ENCODE results near the gene RAMP1. TPM values are rescaled to one million over a fixed set of nuclear protein-coding genes. Genes with fewer than 3 reads are reported as not detected.
"Not testable (repeated sequence)": the region's sequence is repeated elsewhere in the genome, so short reads cannot be mapped to it uniquely, and the experiment has no call there.

RAMP1 gene
- polyA plus RNA-seq, 3 donors from 2014 or later = 70.8 to 292 (median 96.5) TPM

DNA sequence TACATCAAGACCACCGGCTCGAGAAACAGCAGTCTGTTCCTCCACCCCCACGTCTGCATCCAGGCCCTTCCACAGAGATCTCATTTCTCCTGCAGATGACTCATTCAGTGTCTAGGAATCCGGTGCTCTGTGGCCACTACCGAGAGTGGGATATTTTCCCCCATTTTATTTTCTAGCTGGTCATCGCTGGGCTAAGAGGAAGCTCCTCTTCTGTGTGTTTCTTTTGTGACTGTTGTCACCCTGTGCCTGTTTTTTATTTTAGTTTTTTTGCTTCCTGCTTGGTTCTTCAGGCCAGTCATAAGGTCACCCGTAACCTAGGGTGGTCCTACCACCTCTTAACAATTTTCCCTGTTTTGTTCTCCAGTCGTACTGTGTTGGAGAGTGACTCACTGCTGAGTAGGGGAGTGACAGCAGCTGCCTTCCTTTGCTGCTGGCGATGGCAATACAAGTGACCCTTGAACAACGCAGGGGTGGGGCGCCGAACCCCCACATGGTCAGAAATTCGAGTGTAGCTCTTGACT is 6.7 kb downstream of the RAMP1 start:
- H3K9me3 Mint-ChIP-seq = no peaks in the 10 kb centered on the region
- H3K4me1 Mint-ChIP-seq = peaks cover 17 to 30% of the 10 kb centered on the region in 2 donors
- no peaks in the 10 kb centered on the region for H3K36me3 Mint-ChIP-seq
- H3K4me3 Mint-ChIP-seq = no peak overlapping the region
- H3K27me3 Mint-ChIP-seq (ENCODE audit: low read depth in 3 of 3) = peaks cover 3 to 4% (median 3%) of the 10 kb centered on the region in 3 donors
- peak overlapping the region in 5 of 6 donors; percentile 17 to 76 (median 46) for H3K27ac Mint-ChIP-seq
- no peak for DNase-seq

DNA sequence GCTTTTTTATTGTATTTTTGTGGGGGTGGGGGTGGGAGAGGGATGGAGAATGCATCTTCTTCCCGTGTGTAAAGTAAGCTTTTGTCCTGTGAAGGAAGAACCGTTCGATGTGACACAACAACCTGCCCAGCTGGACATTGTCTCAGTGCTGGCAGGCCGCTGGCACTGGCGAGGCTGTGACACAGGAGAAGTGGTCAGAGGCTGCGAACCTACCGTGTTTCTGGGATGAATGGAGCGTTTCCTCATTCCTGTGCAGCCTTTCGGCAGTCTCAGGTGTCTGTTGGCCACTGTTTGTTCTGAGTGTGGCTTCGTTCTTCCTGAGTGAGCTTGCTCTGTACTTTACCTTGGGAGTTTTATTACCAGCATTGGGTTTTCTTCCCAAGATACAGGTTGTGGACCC is 8.0 kb downstream of the RAMP1 start:
- peak overlapping the region in 2 of 6 donors; percentile 1 to 42 for H3K27ac Mint-ChIP-seq
- peaks cover 19 to 35% of the 10 kb centered on the region in 2 donors for H3K4me1 Mint-ChIP-seq
- H3K4me3 Mint-ChIP-seq = no peak overlapping the region
- no peak for DNase-seq
- peaks cover 3 to 5% (median 5%) of the 10 kb centered on the region in 3 donors for H3K27me3 Mint-ChIP-seq (ENCODE audit: low read depth in 3 of 3)
- no peaks in the 10 kb centered on the region for H3K9me3 Mint-ChIP-seq
- H3K36me3 Mint-ChIP-seq = no peaks in the 10 kb centered on the region

DNA sequence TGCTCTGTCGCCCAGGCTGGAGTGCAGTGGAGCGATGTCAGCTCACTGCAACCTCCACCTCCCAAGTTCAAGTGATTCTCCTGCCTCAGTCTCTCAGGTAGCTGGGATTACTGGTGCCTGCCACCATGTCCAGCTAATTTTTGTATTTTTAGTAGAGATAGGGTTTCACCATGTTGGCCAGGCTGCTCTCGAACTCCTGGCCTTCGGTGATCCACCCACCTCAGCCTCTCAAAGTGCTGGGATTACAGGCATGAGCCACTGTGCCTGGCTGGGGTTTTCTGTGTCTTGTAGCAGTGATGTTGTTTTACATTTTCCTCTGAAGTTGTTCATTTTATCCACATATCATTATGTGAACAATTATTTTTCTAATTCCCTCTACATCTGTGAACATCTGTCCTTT is 8.7 kb downstream of the RAMP1 start:
- Mint-ChIP-seq H3K4me1 (peaks cover 19 to 35% of the 10 kb centered on the region in 2 donors), H3K27ac (peak overlapping the region in 2 of 6 donors; percentile 32 to 41)
- not testable (repeated sequence) for H3K36me3 Mint-ChIP-seq; H3K27me3 Mint-ChIP-seq (ENCODE audit: low read depth in 3 of 3); DNase-seq; H3K4me3 Mint-ChIP-seq; H3K9me3 Mint-ChIP-seq

DNA sequence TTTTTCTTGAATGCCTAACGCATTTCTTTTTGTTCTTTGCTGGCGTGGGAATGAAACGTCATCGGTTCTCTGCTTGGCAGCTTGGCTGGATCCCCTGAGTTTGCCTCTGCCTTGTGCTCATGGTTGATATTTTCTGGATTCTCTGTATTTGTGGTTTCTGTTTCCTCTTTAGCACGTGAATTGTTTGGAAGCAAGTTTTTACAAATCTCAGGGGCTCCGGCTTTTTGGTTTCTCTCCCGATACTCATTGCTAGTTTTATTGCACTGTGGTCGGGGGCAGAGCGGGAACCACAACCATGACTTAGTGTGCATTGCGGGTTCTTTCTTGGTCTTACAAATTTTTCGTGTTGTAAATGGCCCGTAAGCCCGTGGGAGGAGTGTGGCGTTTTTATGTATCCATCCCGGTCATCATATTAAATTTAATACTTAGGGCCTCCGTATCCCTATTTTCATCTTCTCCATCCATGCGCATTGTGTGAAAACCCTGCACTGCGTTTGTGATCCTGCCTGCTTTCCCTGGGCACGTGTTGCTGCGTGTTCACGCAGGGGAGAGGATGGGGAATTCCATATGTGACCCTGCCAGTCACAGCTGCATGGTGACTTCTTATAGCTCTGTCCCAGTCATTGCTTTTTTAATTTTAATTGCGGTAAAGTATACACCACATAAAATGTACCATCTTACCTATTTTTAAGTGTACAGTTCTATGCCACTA is 9.4 kb downstream of the RAMP1 start:
- Mint-ChIP-seq H3K27me3 (ENCODE audit: low read depth in 3 of 3) (peaks cover 3 to 7% (median 5%) of the 10 kb centered on the region in 3 donors), H3K27ac (peak overlapping the region in 3 of 6 donors; percentile 37 to 84 (median 41)), H3K4me1 (peaks cover 26 to 42% of the 10 kb centered on the region in 2 donors), H3K4me3 (peak overlapping the region in 3 of 5 donors; percentile 23 to 51 (median 51)), H3K9me3 (no peaks in the 10 kb centered on the region), H3K36me3 (no peaks in the 10 kb centered on the region)
- DNase-seq = no peak

DNA sequence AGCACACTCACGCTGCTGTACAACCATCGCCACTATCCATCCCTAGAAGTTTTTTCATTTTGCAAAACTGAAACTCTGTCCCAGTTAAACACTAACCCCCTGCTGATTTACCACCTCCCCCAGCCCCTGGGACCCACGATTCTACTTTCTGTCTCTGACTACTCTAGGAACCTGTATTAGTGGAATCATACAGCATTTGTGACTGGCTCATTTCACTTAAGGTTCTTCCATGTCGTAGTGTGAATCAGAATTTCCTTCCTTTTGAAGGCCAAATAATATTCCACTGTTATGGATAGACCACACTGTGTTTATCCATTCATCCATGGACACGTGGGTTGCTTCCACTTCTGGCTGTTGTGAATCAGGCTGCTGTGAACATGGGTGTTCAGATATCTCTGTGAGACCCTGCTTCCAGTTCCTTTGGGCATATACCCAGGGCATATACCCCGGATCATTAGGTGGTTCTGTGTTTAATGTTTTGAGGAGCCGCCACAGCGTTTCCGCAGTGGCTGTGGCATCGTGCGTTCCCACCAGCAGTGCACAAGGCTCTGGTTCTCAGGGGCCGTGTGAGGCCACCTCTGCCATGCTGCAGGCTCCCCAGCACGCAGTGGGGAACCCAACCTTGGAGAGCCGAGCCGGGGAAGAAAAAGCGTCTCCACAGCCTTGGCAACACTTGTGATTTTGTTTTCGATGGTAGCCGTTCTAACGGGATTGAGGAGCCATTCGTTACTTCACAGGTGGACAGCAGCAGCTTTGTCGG is 10.1 kb downstream of the RAMP1 start:
- Mint-ChIP-seq H3K4me1 (peaks cover 28 to 44% of the 10 kb centered on the region in 2 donors), H3K4me3 (peak overlapping the region in 2 of 5 donors; percentile 3 to 51), H3K27ac (peak overlapping the region in 1 of 6 donors; percentile 41), H3K9me3 (no peaks in the 10 kb centered on the region), H3K27me3 (ENCODE audit: low read depth in 3 of 3) (peaks cover 3 to 7% (median 5%) of the 10 kb centered on the region in 3 donors), H3K36me3 (no peaks in the 10 kb centered on the region)
- no peak for DNase-seq

DNA sequence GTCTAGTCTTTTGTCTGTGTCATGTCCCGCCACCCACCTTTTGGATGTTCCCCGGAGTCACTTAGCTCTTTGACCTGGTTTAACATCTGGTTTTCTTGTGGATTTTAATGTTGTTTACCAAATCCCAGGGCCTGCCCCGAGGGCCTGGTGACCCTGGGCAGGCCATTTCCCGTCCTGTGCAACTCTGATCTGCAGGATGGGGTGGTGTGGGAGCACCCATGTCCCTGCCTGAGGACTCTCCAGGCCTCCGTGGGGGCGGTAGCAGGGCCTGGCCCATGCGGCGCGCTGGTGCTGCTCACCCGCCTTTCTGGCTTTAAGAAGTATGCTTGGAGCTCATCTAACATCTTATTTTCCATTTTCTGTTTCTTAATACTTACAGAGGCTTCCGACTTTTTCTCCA is 10.7 kb downstream of the RAMP1 start:
- no peaks in the 10 kb centered on the region for H3K9me3 Mint-ChIP-seq
- peaks cover 28 to 44% of the 10 kb centered on the region in 2 donors for H3K4me1 Mint-ChIP-seq
- H3K4me3 Mint-ChIP-seq = no peak overlapping the region
- H3K36me3 Mint-ChIP-seq = no peaks in the 10 kb centered on the region
- peaks cover 3 to 7% (median 5%) of the 10 kb centered on the region in 3 donors for H3K27me3 Mint-ChIP-seq (ENCODE audit: low read depth in 3 of 3)
- DNase-seq = no peak
- H3K27ac Mint-ChIP-seq = peak overlapping the region in 1 of 6 donors; percentile 8

DNA sequence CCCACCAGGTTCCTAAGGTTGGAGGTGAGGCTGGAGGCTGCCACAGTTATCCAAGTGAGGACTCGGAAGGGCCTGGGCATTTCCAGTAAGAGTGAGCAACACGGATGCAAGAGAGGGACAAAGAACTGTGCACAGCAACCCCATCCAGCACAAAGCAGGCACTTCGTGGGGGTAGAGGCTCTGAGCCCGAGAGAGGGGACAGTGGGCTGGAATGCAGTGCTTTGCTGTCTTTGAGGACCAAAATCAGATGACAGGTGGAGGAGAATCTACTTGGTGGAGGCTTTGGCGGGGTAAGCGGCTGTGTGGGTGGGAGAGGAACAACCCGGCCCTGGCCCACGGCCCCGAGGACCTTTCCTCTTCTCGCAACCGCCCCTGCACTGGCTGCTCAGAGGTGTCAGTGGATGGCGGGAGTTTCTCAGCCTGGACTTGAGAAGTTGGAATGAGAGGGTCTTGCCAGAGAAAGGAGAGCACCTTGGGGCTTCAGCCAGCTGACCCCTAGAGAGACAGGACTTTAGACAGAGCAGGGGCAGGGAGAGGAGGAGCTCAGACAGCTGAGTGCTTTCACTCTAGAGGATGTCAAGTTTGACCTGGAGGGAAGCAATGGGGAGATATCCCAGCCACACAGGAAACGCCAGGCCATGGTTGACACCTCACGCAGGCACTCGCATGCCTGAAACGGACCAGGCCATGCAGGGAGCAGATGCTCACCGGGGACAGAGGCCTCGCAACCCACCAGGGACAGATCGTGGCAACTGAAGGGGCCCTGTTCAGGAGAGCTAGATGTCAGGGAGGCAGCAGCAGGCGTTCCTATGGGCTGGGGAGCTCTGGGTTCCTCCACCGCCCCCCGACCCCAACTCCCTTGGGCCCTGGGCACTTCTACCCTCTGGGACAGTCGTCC is 11.6 kb downstream of the RAMP1 start:
- Mint-ChIP-seq H3K36me3 (no peaks in the 10 kb centered on the region), H3K4me3 (peak overlapping the region in 1 of 5 donors; percentile 34), H3K4me1 (peaks cover 28 to 44% of the 10 kb centered on the region in 2 donors), H3K27ac (peak overlapping the region in 5 of 6 donors; percentile 3 to 50 (median 17)), H3K9me3 (no peaks in the 10 kb centered on the region), H3K27me3 (ENCODE audit: low read depth in 3 of 3) (peaks cover 3 to 7% (median 5%) of the 10 kb centered on the region in 3 donors)
- DNase-seq = no peak

DNA sequence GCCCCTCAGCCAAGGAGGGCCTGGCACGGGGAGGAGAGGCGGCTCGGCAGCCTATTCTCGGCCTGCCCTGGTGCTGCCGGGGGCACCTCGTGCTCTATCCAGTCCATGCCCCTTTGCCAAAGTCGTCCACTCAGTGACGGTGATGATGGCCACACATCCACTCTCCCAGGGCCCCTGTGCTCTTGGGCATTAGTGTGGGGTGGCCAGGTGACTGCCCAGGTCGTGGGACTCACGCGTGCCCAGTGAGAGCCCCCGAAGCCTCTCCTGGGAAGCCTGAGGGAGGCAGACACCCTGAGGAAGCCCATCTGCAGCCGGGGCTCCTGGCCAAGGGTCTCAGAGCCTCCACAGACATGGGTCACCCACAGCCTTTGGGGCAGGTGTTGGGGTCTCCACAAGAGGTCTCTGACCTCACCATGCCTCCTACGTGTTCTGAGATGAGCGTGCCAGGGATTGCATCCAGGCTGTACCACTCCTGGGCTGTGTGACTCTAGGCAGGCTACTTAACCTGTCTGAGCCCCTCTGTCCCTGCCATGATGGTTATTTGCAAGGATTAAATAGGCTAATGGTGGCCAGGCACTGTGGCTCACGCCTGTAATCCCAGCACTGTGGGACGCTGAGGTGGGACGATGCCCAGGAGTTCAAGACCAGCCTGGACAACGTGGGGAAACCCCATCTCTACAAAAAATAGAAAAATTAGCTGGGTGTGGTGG is 12.9 kb downstream of the RAMP1 start:
- no peak for DNase-seq
- Mint-ChIP-seq H3K36me3 (no peaks in the 10 kb centered on the region), H3K4me3 (no peak overlapping the region), H3K9me3 (no peaks in the 10 kb centered on the region), H3K4me1 (peaks cover 28 to 41% of the 10 kb centered on the region in 2 donors), H3K27ac (no peak overlapping the region), H3K27me3 (ENCODE audit: low read depth in 3 of 3) (peaks cover 3 to 7% (median 6%) of the 10 kb centered on the region in 3 donors)

DNA sequence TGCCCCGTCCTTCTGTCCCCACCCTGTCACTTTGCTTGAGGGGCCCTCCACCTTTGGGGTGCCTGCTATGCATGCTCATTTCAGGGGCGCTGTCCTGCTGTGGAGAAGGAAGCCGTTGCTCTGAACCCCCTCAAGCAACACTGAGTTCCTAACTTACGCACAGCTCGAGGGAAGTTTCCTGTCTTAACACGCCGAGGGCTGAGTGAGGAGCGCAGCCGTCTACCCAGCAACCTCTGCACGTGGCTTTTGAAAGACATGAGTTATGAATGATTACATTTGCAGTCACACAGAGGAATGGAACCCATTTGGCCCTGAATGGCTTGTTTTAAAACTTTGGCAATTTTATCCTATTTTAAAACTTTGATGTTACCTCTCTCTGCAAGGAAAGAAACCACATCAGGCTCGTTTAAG is 14.0 kb downstream of the RAMP1 start:
- DNase-seq = no peak
- Mint-ChIP-seq H3K36me3 (no peaks in the 10 kb centered on the region), H3K27ac (peak overlapping the region in 5 of 6 donors; percentile 39 to 78 (median 49)), H3K9me3 (no peaks in the 10 kb centered on the region), H3K27me3 (ENCODE audit: low read depth in 3 of 3) (peaks cover 3 to 7% (median 7%) of the 10 kb centered on the region in 3 donors), H3K4me3 (peak overlapping the region in 2 of 5 donors; percentile 13 to 36), H3K4me1 (peaks cover 28 to 39% of the 10 kb centered on the region in 2 donors)

DNA sequence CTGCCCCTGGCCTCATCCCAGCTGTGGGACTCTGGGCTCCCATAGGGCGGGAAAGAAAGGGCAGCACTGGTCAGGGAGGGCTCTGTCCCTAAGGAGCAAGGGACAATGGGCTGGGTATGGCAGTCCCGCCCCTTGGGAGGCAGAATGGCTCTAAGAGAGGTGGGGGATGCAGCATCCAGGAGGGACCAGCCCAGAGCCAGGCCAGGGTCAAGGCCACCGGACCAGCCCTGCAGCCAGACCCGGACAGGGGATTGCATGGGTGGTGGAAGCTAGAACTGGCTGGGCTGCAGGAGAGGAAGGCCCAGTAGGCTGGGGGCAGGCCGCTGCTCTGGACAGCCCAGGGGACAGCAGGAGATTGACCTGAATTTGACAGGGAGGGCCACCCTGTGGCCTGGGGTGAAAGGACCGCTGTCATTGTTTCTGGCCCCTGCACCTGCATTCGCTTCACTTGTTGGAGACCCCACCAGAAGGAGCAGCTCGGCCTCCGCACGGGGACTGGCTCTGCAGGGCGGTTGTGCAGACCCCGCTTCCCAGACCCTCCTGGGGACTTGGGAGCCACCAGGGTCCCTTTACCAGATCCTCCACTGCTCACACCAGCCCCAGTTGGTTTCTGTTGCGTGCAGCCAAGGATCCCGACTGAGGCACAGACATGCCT is 14.6 kb downstream of the RAMP1 start:
- Mint-ChIP-seq H3K27ac (peak overlapping the region in 2 of 6 donors; percentile 49 to 63), H3K27me3 (ENCODE audit: low read depth in 3 of 3) (peaks cover 2 to 6% (median 5%) of the 10 kb centered on the region in 3 donors), H3K4me3 (peak overlapping the region in 1 of 5 donors; percentile 13)

DNA sequence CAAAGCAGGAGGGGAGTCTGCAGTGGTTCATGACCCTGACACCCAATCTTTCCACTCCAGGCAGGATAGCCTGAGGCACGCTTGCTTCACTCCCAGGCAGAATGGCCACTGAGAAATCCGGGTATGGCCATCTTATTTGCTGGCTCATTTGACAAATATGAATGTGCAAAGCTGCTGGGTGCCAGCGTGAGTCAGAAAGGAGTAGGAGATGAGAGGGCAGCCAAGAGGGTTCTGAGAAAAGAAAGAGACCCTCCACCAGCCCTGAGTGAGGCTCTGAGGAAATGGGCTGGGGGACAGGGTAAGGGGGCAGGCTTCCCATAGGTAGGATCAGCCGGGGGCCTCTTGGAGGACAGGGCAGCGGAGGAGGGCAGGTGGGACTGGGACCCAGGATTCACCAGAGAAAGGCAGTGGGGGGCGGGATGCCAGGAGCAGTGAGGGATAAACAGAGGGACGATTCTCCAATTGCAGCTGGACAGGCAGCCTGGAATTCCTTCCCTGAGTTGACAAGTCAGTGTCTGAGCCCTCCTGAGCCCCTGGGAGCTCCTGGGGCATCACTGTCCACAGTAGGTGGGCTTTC is 15.2 kb downstream of the RAMP1 start:
- H3K27ac Mint-ChIP-seq = no peak overlapping the region
- no peak overlapping the region for H3K4me3 Mint-ChIP-seq
- peaks cover 17 to 27% of the 10 kb centered on the region in 2 donors for H3K4me1 Mint-ChIP-seq
- H3K9me3 Mint-ChIP-seq = no peaks in the 10 kb centered on the region
- no peak for DNase-seq
- H3K36me3 Mint-ChIP-seq = no peaks in the 10 kb centered on the region
- H3K27me3 Mint-ChIP-seq (ENCODE audit: low read depth in 3 of 3) = peaks cover 0 to 5% (median 4%) of the 10 kb centered on the region in 3 donors

More for the DNA sequence above, 14.6 kb downstream of the RAMP1 start:
- H3K9me3 Mint-ChIP-seq = no peaks in the 10 kb centered on the region
- H3K36me3 Mint-ChIP-seq = no peaks in the 10 kb centered on the region
- H3K4me1 Mint-ChIP-seq = peaks cover 22 to 33% of the 10 kb centered on the region in 2 donors
- no peak for DNase-seq

All from immature natural killer cell (primary cell).